Natural killer cell (primary cell): ENCODE data around the gene B3GALT5. TPM values are rescaled to one million over a fixed set of nuclear protein-coding genes. Genes with fewer than 3 reads are reported as not detected.

Experiments used
- ATAC-seq, 3 donors: fragments of 150-1000 bp in 2 of 3; fragments of 200-7000 bp in 1 of 3; cut with Tn5 transposase; 1 replicate in 1 of 3; 2 replicates in 2 of 3; pipeline ENCODE4 v1.10.0; 2021; ENCODE audit warnings: mild to moderate bottlenecking in 2 of 3, moderate library complexity in 2 of 3
- DNase-seq, 2 donors: peaks; one replicate each; pipeline versions ENCODE4 v3.0.0 to v3.0.0-alpha.2; 2013 to 2021; ENCODE audit warnings: mixed read lengths in 1 of 2
- H3K27ac ChIP-seq: one replicate; pipeline ENCODE4 v1.5.1; 2013; ENCODE audit warnings: mild to moderate bottlenecking, low read length
- H3K27me3 ChIP-seq: one replicate; pipeline ENCODE4 v1.6.1; 2013; ENCODE audit warnings: low read length; ENCODE audit not compliant: control insufficient read depth, insufficient read depth
- H3K36me3 ChIP-seq: one replicate; pipeline ENCODE4 v1.6.1; 2013; ENCODE audit warnings: low read length; ENCODE audit not compliant: control insufficient read depth, insufficient read depth
- H3K4me1 ChIP-seq: one replicate; pipeline ENCODE4 v1.6.1; 2013; ENCODE audit warnings: low read length; ENCODE audit not compliant: control insufficient read depth, insufficient read depth
- H3K4me3 ChIP-seq: one replicate; pipeline ENCODE4 v1.5.1; 2013; ENCODE audit warnings: low read length
- H3K9me3 ChIP-seq: one replicate; pipeline ENCODE4 v1.6.1; 2013; ENCODE audit warnings: low read length; ENCODE audit not compliant: control insufficient read depth, insufficient read depth
- H3K27ac Mint-ChIP-seq, 2 donors: one replicate each; pipeline ENCODE4 v1.8.0; 2022; ENCODE audit warnings: mild to moderate bottlenecking in 2 of 2, mixed read lengths in 2 of 2, moderate library complexity in 1 of 2
- H3K27me3 Mint-ChIP-seq, 2 donors: one replicate each; pipeline ENCODE4 v1.8.0; 2022; ENCODE audit warnings: low read depth in 2 of 2, mixed read lengths in 2 of 2
- H3K36me3 Mint-ChIP-seq: one replicate; pipeline ENCODE4 v1.8.0; 2022; ENCODE audit warnings: mixed read lengths
- H3K4me1 Mint-ChIP-seq, 2 donors: one replicate each; pipeline ENCODE4 v1.8.0; 2022; ENCODE audit warnings: mixed read lengths in 2 of 2
- H3K4me3 Mint-ChIP-seq: one replicate; pipeline ENCODE4 v1.8.0; 2022; ENCODE audit warnings: mild to moderate bottlenecking, moderate library complexity, mixed read lengths
- H3K9me3 Mint-ChIP-seq, 2 donors: one replicate each; pipeline ENCODE4 v1.8.0; 2022; ENCODE audit warnings: mixed read lengths in 2 of 2
- WGBS: methylation state at CpG from one replicate; pipeline ENCODE4 v1.1.7; 2013; ENCODE audit warnings: missing lambda C conversion rate; ENCODE audit not compliant: insufficient coverage; 5-methylcytosine and 5-hydroxymethylcytosine counted together
- intact Hi-C: fragments of 100-400 bp; cut with micrococcal nuclease; formaldehyde crosslinking; loops from one replicate; pipeline ENCODE4 v1.14.2; 2022
- total RNA-seq, 4 donors: library from RNA; stranded (reverse); fragments of 120-200 nt in 1 of 4; gene quantifications; one replicate each; pipeline versions ENCODE4 v1.2.3 to v1.2.4, GENCODE V29; 2013 to 2022
- TF ChIP-seq, protein P1 (sequence below): fragments of 200-600 bp; IDR thresholded peaks from one replicate; pipeline ENCODE4 v1.8.0; 2022; ENCODE audit warnings: antibody characterized with exemption

Gene B3GALT5, protein sequence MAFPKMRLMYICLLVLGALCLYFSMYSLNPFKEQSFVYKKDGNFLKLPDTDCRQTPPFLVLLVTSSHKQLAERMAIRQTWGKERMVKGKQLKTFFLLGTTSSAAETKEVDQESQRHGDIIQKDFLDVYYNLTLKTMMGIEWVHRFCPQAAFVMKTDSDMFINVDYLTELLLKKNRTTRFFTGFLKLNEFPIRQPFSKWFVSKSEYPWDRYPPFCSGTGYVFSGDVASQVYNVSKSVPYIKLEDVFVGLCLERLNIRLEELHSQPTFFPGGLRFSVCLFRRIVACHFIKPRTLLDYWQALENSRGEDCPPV
- total RNA-seq: under 1 TPM in 1 of 3 donors, not detected in 2; 0.05 TPM
- total RNA-seq (2013): not detected

DNA sequence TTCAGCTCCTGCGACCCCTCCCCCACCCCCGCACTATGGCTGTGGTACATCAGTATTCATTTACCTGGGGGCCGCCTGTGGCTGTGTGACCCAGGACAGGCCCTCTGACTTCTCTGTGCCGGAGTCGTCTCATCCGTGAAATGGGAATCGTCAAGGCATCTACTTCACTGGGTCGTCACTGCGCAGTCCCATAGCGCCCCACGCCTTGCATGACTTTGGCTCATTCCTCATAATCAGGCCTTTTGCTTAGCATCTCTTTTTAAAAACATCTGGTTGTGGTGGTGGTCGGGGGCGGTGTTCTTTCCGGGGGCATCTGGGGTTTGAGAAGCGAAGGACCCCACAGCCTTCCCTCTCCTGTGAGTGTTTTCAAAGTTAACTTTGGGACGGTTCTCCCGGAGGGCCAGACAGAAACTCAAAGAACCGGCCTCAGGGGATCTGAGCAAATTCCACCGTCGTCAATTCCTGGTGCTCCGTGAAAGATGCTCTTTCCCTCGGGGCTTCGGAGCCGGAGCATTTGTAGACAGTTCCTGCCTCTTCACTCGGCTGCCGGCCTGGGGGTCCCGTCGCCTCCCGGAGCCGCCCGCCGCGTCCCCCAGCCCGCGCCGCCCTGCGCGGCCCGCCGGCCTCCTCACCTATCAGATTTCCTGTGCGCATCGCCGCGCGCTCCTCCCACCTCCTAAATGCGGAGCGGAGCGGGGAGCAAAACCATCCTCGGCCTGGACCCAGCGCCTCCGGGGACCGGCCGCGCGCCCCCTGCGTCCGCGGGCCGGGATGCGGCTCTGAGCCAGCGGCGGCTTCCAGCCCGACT lies at the start of gene B3GALT5:
TSS of gene B3GALT5 (plus strand) at position 708 of the 808 bp plus-strand sequence. CDS start 47,620 bp downstream, outside the sequence.
- intact Hi-C loops: no loop called here
- ATAC-seq (no peak), DNase-seq (no peak)
- Histone ChIP-seq H3K9me3 (no peaks in the 10 kb centered on the region), H3K36me3 (no peaks in the 10 kb centered on the region), H3K4me1 (no peaks in the 10 kb centered on the region), H3K27me3 (peaks cover 6% of the 10 kb centered on the region), H3K4me3 (no peak within 1 kb of the TSS), H3K27ac (no peak within 1 kb of the TSS)
- Mint-ChIP-seq H3K27ac (no peak within 1 kb of the TSS), H3K4me3 (no peak within 1 kb of the TSS), H3K27me3 (peaks cover 24 to 32% of the 10 kb centered on the region in 2 donors), H3K4me1 (no peaks in the 10 kb centered on the region), H3K9me3 (no peaks in the 10 kb centered on the region), H3K36me3 (no peaks in the 10 kb centered on the region)
- WGBS: 7% methylated on average over 63 of the region's 63 CpGs
- TF ChIP-seq, protein P1, sequence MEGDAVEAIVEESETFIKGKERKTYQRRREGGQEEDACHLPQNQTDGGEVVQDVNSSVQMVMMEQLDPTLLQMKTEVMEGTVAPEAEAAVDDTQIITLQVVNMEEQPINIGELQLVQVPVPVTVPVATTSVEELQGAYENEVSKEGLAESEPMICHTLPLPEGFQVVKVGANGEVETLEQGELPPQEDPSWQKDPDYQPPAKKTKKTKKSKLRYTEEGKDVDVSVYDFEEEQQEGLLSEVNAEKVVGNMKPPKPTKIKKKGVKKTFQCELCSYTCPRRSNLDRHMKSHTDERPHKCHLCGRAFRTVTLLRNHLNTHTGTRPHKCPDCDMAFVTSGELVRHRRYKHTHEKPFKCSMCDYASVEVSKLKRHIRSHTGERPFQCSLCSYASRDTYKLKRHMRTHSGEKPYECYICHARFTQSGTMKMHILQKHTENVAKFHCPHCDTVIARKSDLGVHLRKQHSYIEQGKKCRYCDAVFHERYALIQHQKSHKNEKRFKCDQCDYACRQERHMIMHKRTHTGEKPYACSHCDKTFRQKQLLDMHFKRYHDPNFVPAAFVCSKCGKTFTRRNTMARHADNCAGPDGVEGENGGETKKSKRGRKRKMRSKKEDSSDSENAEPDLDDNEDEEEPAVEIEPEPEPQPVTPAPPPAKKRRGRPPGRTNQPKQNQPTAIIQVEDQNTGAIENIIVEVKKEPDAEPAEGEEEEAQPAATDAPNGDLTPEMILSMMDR: no peak

DNA sequence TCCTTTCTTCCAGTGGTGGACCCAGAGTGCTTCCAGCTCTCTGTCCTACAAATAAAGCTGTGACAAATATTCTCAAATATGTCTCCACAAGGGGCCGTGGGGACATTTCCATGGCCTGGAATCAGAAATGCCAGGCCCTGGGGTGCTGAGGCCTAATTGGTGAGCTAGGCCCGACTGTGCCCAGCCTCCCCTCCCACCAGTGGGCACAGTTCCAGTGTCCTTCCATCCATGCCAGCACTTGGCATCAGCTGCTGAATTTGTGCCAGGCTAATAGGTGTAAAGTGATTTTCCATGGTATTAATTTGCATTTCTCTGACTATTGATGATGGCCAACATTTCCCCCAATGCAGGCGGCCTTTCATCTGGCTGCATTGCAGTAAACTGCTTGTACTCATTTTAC lies 48.5 kb upstream of the B3GALT5 start:
- intact Hi-C loops: no loop called here
- H3K27ac ChIP-seq: no peak overlapping the region
- ATAC-seq: no peak
- TF ChIP-seq, protein P1: no peak
- H3K27ac Mint-ChIP-seq: no peak overlapping the region
- H3K27me3 ChIP-seq: no peaks in the 10 kb centered on the region
- H3K4me3 Mint-ChIP-seq: no peak overlapping the region
- no peaks in the 10 kb centered on the region for H3K9me3 Mint-ChIP-seq
- no peaks in the 10 kb centered on the region for H3K4me1 ChIP-seq
- DNase-seq: no peak
- H3K36me3 ChIP-seq: no peaks in the 10 kb centered on the region
- H3K36me3 Mint-ChIP-seq: no peaks in the 10 kb centered on the region
- H3K4me1 Mint-ChIP-seq: no peaks in the 10 kb centered on the region
- H3K27me3 Mint-ChIP-seq: no peaks in the 10 kb centered on the region
- H3K9me3 ChIP-seq: no peaks in the 10 kb centered on the region
- 81% methylated on average over 3 of the region's 3 CpGs for WGBS
- no peak overlapping the region for H3K4me3 ChIP-seq

DNA sequence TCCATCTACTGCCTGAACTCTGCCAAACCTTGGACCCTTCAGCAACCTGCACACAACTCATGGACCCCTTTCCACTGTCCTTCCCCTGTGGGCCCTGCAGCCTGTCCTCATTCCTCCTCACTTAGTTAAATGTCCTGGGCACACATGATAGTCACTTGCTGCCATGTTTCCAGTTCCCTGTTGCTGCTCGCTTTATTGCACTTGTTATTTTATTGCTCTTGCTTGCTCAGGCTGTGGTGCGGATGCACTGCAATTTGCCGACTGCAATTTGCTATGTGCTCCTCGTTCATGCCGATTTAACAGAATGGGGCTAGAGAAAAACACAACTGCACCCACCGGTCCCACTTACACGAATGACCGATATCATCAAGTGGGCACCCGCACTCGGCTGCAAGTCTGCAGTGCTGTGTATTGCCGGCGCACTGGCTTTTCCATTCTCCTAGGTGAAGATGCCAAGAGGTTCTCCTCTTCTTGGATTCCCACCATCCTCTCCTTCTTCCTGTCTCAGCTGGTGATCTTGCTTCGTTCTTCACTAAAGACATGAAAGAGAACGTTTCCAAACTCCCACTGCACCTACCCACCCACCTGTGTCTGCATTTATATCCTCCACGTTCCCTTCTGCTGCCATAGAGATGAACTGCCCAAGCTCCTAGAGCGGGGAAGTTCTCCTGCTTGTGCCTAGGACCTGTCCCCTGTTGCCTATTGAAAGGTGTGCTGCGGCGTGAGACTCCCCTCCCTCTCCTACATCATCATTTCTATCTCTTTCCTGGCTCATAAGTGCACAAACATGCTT lies 45.4 kb upstream of the B3GALT5 start:
- ATAC-seq: no peak
- no peak for DNase-seq
- H3K9me3 Mint-ChIP-seq: no peaks in the 10 kb centered on the region

More for the DNA sequence above, 45.4 kb upstream of the B3GALT5 start:
- TF ChIP-seq, protein P1: no peak
- H3K9me3 ChIP-seq: no peaks in the 10 kb centered on the region
- no peak overlapping the region for H3K4me3 ChIP-seq
- H3K4me1 ChIP-seq: no peaks in the 10 kb centered on the region
- intact Hi-C loops: no loop called here
- no peak overlapping the region for H3K27ac Mint-ChIP-seq
- 85% methylated on average over 18 of the region's 18 CpGs for WGBS
- no peak overlapping the region for H3K27ac ChIP-seq
- no peak overlapping the region for H3K4me3 Mint-ChIP-seq
- H3K36me3 Mint-ChIP-seq: no peaks in the 10 kb centered on the region
- no peaks in the 10 kb centered on the region for H3K36me3 ChIP-seq
- H3K4me1 Mint-ChIP-seq: no peaks in the 10 kb centered on the region
- H3K27me3 Mint-ChIP-seq: peaks cover 0 to 5% of the 10 kb centered on the region in 2 donors
- H3K27me3 ChIP-seq: no peaks in the 10 kb centered on the region
